Left ventricle myocardium superior (tissue), 1 donor: ENCODE results near the gene SLIT3. TPM values are rescaled to one million over a fixed set of nuclear protein-coding genes. Genes with fewer than 3 reads are reported as not detected.

Source experiments
- ATAC-seq: fragments of 200-7000 bp; cut with Tn5 transposase; one replicate; pipeline ENCODE4 v1.9.1; 2020; ENCODE audit warnings: mild to moderate bottlenecking, moderate library complexity
- DNase-seq: peaks from one replicate; pipeline ENCODE4 v3.0.0-alpha.2; 2020
- intact Hi-C: fragments of 100-400 bp; cut with micrococcal nuclease; formaldehyde crosslinking; loops from one replicate; pipeline ENCODE4 v1.11.0; 2022
- total RNA-seq: library from RNA; stranded (reverse); fragmentation: NEBNext Ultra II Directional; extraction: Animal tissue kit (Norgen Biotek cat#: 25700); gene quantifications from one replicate; pipeline ENCODE4 v1.2.1, GENCODE V29; 2021
- donor health status: DM: no; HTN: yes; CAD: no; lungs with severe emphysema.

SLIT3 gene
- total RNA-seq, 1 donor from 2014 or later, result 8.4 TPM

DNA sequence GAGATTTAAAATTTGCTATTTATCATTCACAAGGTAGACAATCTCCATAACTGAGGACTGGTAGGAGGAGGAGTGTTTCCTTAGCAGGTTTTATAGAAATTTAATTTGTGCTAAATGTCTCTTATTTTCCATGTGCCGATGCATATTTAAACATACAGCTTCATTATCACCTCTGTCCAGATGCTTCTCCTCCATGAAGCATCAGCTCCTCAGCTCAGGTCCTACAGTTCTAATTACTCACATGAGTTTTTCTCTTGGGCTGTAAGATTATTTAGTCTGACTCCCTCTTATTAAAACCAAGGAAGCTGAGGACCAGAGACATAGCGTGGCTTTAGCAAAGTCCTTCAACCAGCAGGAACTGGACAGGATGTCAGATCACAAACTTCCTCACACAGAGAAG lies 421.6 kb downstream of the SLIT3 start:
- intact Hi-C loops, result no loop called here
- ATAC-seq, result no peak

DNA sequence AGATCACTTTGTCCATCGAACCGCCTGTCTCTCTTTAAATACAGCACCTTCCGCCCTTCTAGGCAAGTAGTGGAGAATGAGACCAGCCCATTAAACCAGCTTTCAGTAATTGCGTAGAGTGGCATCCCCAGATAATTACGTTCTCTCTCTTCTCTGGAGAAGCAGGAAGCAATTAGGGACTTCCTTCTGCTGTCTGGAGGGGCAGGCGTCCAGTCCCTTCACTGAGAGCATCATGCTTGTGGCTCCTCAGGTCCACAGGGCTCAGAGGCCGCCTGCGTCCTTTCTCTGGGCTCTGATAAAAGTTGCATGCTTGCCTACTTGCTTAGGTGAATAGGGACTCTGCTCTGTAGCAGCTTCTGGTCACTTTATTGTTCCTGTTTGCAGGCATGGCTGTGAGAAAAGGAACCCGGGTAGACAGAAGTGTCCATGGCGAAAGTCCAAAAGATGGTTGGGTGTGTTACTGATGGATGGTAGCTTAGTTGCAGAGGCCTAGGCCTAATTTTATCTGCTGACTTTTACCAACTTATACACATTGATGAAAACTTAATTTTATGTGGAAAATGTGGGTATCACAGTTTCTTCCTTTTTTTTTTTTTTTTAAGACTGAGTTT lies 422.7 kb downstream of the SLIT3 start:
- ATAC-seq (no peak), DNase-seq (no peak)
- intact Hi-C loops, result no loop called here

More for the DNA sequence above, 421.6 kb downstream of the SLIT3 start:
- no peak for DNase-seq

DNA sequence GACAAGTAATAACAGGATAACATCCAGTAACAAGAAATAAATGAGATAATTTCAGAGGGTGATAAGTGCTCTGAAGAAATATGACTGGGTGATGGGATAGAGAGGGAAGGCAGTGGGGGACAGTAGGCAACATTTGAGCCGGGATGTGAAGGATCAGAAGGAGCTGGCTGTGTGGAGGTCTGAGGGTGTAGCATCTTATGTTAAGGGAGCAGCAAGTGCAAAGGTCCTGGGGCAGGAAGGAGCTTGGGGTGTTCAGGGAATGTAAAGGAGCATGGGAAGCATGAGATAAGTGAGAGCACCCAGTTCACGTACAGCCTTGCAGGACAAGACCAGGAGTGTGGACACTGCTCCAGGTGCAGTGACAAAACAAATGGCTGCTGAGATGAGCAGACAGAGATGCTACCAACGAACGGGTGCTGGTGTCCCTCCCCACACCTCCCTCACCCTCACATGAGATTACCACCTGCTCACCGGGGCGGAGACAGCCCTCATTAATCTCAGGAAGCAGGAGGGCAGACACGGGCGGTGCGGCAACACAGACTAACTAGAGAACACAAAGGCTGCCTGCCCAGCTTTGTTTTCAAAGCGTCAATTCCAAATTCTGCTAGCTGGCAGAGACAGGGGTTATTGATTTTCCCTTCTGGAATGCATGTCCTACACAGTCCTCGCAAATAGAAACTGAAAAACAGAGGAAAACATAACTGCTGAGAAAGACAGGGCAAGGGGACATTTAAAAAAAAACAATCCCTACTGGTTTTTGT lies 423.6 kb downstream of the SLIT3 start:
- DNase-seq (no peak), ATAC-seq (no peak)
- intact Hi-C loops, result no loop called here

DNA sequence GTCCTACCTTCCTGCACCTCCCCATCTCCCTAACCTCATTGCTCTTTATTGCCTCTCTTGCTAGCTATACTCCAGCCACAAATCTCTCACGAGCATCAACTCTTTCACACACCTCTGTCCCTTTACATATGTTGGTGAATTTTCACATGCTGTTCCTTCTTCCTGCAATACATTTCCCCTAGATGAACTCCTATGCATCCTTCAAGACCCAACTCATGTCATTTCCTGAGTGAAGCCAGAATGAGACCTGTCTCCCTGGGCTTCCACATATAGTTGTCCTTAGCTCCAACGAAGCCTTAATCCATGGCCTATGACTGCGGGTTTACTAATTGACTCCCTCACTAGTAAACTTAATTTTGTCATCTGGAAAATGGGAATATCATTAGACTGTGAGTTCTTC lies 424.5 kb downstream of the SLIT3 start:
- intact Hi-C loops, result no loop called here
- DNase-seq (no peak), ATAC-seq (no peak)

DNA sequence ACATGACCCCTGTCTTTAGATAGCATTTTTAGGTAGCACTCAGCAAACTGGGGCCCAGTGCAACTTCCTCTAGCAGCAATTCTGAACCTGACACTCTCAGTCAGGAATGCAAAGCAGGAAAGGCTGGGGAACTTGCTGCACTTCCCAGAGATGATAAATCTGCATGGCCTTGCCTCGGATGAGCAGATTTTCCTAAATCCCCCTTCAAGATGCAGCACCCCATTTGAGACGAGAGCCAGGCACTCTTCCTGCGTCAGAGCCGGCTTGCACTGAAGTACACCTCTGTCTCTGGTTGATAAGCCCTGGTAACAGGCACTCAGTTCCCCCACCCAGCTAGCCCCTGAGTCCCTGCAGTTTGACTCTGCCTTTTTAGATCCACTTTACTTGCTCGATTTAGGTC lies 425.1 kb downstream of the SLIT3 start:
- no peak for DNase-seq
- intact Hi-C loops, result no loop called here
- no peak for ATAC-seq

DNA sequence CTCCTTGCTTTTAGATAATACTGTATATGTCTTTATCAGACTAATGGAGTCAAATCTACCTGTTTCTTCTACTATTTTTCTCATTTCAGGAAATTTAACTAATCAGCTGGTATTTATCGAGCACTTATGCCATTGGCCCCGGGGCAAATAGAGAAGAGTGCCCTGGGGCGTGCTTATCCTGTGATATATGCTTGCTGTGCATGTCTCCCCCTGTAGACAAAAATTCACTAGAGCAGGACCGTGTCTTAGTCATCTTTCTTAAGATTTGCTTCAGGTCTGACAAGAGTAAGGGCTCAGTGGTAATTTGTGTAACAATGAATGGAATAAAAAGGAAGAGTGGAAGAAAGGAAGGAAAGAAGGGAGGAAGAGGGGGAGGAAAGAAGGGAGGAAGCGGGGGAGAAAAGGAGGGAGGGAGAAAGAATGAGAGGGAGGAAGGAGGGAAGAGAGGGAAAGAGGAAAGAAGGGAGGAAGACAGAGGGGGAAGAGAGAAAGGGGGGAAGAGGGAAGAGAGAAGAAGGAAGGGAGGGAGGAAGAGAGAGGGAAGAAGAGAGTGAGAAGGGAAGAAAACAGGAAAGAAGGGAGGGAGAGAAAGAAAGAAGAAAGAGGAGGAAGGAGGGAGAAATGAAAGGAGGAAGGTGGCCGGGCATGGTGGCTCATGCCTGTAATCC lies 426.1 kb downstream of the SLIT3 start:
- DNase-seq (no peak), ATAC-seq (no peak)
- intact Hi-C loops, result no loop called here

DNA sequence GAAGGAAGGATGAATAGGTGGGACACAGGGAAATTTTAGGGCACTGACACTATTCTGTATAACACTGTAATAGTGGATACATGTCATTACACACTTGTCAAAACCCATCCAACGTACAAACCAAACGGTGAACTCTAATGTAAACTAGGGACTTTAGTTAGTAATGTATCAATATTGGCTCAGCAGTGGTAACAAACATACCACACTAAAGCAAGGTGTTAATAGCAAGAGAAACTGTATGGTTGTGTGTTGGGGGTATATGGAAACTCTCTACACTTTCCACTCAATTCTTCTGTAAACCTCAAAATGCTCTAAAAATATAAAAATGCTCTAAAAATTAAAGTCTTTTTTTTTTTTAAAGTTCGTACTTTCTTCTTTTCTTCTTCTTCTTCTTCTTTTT lies 428.7 kb downstream of the SLIT3 start:
- ATAC-seq, result no peak
- intact Hi-C loops, result no loop called here
- no peak for DNase-seq

DNA sequence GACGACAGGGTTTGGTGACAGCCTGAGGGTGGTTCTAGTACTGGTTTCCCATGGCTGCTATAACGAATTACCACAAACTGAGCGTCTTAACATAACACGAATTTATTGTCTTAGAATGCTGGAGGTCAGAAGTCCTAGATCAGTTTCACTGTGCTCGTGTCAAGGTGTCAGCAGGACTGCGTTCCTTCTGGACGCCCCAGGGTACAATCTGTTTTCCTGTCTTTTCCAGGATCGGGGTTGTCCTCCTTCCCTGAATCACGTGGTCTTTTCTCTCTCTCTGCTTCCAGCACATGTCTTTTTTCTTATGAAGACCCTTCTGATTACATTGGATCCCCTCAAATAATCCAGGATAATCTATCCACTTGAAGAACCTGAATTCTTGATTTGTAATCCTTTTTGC lies 430.0 kb downstream of the SLIT3 start:
- intact Hi-C loops, result no loop called here
- DNase-seq (no peak), ATAC-seq (no peak)

DNA sequence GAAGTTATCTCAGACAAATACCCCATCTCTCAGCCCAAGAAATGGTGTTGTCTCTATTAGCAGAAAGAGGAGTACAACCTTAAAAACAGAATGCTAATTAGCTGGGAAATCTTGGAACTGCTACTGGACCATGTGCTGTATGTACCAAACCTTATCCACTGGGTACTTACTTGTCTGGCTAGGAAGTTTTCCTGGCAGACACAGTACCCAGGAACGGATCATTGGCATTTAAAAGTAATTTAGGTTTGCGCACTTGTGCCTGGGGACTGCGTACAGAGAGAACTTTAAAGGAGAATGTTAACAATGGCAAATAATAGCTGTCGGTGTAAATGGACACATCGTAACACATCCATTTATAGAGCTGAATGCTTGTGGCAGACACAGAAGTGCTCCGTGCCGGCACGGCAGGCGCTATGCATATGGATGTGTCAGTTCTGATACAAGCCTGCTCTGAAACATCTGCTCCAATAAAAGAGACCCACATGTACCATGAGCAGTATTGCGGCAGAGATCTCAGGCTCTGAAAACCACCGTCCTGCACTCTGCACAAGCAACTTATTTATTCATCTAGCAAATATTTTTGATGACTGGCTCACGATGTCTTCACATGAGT lies 431.2 kb downstream of the SLIT3 start:
- DNase-seq (peak; percentile 52), ATAC-seq (peak; percentile 95)
- intact Hi-C loops, result no loop called here

DNA sequence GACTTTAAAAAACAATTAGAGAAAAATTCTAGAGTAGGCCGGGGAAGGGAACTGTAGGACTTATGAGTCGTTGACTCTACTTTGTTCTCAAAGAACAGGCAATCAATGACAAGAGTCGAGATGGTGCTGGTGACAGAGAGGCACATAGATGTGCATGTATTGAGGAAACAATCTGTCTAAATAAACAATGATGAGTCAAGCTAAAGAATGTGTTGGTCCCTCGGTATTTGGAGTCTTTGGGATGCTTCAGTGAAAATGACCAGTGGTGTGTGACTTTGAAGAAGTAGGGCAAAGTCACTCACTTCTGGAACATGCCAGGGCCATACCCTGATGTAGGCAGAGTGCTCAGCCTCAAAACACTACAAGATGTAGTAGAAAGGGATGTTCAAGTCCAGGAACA lies 433.7 kb downstream of the SLIT3 start:
- ATAC-seq (no peak), DNase-seq (no peak)
- intact Hi-C loops, result no loop called here

DNA sequence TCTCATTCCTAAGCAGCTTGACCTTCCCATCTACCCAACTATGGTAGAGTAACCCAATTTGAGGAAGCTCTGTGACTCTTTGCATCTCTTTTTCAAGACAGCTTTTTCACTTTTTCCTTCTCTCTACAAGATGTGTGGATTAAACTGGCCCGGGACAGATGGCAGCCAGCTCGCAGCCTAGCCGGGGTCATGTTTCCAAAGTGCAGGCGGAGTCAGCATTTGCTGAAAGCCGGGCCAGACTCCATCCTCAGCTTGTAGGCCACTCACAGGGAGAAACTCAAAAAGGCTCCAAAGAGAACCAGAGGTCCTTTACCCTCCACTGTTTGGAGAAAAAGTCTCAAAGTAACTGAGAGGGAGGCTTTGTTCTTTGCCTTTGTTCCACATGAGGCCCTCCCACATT lies 435.0 kb downstream of the SLIT3 start:
- intact Hi-C loops, result no loop called here
- no peak for DNase-seq
- no peak for ATAC-seq

DNA sequence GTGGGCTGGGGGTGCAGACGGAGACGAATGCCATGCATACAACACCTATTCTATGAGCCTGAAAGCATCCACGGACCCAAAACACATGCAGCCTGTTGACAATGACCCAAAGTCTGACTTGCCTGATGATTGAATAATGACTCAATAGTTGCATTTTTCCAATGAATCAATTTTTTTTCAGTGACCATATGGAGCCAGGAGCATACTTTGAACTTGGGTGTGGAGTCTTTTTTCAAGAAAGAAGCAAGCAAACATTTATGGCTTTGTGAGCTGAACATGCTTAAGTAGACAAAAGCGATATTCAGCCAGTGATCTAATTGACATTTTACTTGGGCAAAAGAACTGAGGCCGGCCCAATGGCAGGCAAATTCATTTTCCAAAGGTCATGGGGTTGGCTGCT lies 437.9 kb downstream of the SLIT3 start:
- ATAC-seq, result no peak
- intact Hi-C loops, result no loop called here
- DNase-seq, result no peak

DNA sequence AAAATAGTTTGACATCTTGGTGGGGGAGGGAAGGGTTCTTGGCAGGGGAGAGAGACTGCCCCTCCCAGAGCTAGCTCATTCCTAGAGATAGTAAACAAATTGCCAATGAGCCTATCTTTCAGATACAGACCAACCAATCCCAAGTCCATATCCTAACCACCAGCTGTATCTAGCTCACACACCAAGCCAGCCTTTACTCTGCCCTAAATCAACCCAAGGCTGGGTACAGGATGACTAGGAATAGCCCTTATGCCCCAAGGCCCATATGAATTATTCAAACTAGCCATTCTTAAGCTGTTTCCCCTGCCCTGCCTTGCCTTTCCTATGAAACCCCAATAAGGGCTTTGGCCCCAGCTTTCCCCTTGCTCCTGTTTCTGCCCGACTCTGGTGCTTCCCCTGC lies 440.4 kb downstream of the SLIT3 start:
- ATAC-seq (no peak), DNase-seq (no peak)
- intact Hi-C loops, result no loop called here

DNA sequence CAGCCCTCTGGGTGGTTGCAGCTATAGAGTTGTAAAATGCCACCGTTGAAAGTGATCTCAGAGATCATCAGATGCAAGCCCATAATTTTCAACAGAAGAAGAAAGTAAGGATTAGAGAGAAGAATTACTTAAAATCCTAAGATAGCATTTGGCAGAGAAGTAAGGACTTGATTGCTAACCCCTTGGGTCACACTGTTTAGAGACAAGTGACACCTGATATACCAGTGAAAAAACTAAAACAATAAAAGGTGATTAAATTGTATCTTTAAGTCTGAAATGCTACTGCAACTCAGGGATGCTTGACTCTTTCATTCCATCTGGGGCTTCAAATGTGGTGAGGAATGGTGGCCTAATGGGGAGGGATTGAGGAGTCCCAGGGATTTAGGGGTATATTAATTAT lies 440.9 kb downstream of the SLIT3 start:
- no peak for DNase-seq
- ATAC-seq, result no peak
- intact Hi-C loops, result no loop called here

DNA sequence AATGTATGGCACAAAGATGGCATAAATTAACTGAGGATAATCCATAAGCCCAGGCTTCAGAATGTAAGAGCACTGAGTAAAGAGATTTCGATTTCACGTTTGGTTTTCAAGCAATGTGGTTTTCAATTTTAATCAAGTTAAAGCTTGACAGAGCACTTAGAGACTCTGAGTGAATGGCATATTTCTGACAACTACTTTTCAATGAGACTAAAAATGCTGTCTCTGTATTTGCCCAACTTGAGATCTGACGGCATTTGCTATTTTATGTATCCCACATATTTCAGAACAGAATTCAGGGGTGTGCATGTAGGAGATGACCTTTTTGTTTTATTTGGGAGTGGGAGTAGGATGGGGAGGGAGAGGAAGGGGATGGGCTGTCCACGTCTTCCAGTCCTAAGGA lies 441.5 kb downstream of the SLIT3 start:
- intact Hi-C loops, result no loop called here
- DNase-seq (no peak), ATAC-seq (no peak)

DNA sequence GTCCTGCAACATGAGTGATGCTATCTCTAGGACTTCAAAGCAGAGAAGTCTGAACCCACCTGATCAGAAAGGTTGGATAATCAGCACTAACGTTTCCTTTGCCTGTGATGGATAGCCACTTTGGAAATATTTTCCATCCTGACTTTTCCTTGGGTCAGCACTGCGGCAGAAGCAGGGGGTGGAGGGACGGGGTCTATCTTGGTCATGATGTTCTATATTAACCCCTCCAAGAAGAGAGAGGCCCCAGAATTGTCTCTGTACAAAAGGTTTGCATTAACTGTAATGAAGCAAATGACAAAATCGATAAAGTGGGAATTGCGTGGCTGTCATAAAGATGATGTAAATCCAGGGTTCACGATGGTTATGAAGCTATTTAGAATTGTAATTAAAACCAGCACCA lies 441.9 kb downstream of the SLIT3 start:
- DNase-seq, result no peak
- intact Hi-C loops, result no loop called here

DNA sequence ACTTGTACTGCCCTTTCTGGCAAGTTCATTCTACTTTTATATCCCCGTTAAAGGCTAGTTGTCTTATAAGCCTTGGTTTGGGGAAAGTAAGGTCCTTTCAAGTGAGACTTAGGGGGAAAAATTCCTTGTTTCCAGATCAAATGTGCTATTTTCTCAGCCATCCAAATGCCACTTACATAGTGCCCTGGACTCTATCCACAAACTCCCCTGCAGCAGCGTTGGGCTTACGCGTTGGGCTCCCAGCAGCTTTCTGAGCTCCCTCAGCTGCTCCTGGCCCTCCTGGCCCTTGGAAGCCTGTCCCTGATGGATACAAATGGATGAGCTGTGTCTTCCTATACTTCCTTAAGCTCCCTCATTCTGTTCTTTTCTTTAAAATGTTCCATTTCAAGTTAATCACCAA lies 442.6 kb downstream of the SLIT3 start:
- DNase-seq, result no peak
- ATAC-seq, result no peak
- intact Hi-C loops, result no loop called here

More for the DNA sequence above, 441.9 kb downstream of the SLIT3 start:
- no peak for ATAC-seq

DNA sequence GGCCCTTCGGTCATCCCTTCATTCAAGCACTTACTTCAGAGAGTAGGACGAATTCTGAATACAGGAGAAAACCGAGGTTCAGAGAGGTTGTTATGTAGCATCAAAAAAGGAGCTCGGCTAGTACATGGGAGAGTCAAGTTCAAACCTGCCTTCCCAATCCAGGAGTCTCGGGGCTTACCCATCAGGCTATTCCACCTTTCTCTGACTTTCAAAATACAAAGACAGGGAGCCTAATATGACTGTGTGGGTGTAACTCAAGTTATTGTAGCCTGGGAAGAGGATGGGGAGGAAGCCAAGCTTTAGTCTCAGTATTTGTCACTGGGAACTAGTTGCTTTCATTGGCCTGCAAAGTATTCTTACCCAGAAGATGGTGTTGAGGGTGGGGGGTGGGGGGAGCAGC lies 447.0 kb downstream of the SLIT3 start:
- intact Hi-C loops, result no loop called here
- ATAC-seq (no peak), DNase-seq (no peak)

DNA sequence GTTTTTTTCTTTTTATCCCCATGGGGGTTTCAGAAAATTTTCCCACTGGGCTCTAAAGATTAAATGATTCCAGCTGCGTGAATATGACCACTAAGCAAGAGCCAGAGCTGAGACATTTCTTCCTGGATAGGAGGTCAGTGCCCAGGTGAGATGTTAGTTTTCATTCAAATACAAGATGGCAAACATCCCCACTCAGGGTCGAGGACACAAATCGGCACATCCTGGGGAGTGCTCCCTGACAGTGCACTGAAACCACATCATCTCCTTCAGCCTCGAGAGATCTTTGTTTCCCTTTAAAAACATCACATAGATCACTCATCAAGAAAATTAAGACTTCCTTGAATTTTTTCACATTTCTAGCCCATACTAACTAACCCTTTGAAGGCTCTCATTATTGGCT lies 448.6 kb downstream of the SLIT3 start:
- ATAC-seq, result no peak
- intact Hi-C loops, result no loop called here
- no peak for DNase-seq

DNA sequence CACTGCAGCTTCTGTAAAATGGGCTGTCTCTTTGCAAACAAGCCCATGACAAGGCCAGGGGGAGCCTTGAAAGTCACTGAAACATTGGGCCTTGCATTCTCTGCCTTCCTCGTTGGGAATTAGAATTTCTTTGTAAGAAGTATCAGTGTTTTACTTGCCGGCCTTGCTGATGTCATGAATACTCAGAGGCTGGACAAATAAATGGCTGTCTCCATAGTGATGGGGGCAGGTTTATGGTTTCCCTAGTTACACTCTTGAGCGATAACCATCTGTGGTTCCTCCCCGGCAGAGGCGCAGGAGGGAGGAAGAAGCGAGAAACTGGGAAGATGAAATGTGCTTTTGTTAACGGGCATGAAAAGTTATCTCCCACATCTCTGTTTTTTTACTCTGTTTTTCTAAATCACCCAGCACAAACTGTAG lies 449.0 kb downstream of the SLIT3 start:
- intact Hi-C loops, result no loop called here
- DNase-seq, result no peak
- no peak for ATAC-seq
